AG04450 (cell line): Measurements from ENCODE around the gene ISCA2. TPM values are rescaled to one million over a fixed set of nuclear protein-coding genes. Genes with fewer than 3 reads are reported as not detected.

Experiments used
- CTCF ChIA-PET: fragments of 300-600, 350-600 bp; formaldehyde crosslinking; extraction: SDS; loops from one replicate; lab custom pipeline; 2022; ENCODE audit warnings: antibody characterized with exemption, inconsistent platforms; lab: Charles Lee
- POLR2A ChIA-PET: fragments of 350-600 bp; formaldehyde crosslinking; extraction: SDS; loops from one replicate; lab custom pipeline; 2021; ENCODE audit warnings: antibody characterized with exemption, inconsistent platforms; lab: Yijun Ruan, JAX
- DNase-seq: peaks from one replicate; pipeline ENCODE4 v3.0.0-alpha.2; 2011; ENCODE audit warnings: low read depth, low spot score
- H3K27ac ChIP-seq: one replicate; pipeline ENCODE4 v1.5.1; 2012; ENCODE audit warnings: low read depth, low read length, control low read depth
- H3K27me3 ChIP-seq: one replicate; pipeline ENCODE4 v1.6.0; 2012; ENCODE audit warnings: low read length; ENCODE audit not compliant: control insufficient read depth, insufficient read depth
- H3K4me3 ChIP-seq: 2 replicates; pipeline ENCODE4 v1.5.1; 2011; ENCODE audit warnings: mild to moderate bottlenecking, low read depth, low read length, control low read depth
- H3K9me3 ChIP-seq: 2 replicates; pipeline ENCODE4 v1.5.1; 2012; ENCODE audit warnings: low read length; ENCODE audit not compliant: control insufficient read depth, insufficient read depth
- polyA plus RNA-seq: library from polyadenylated mRNA; depleted of rRNA; stranded (reverse); fragments of >200 nt; gene quantifications from 2 replicates; pipeline ENCODE4 v1.2.3, GENCODE V29; 2011
- TF ChIP-seq, protein P1 (sequence below): IDR thresholded peaks from 2 replicates; pipeline ENCODE4 v1.5.1; 2011; ENCODE audit warnings: low read depth, low read length, control low read depth, inconsistent platforms

Gene ISCA2
- polyA plus RNA-seq, 1 experiment, result 45.6 TPM

DNA sequence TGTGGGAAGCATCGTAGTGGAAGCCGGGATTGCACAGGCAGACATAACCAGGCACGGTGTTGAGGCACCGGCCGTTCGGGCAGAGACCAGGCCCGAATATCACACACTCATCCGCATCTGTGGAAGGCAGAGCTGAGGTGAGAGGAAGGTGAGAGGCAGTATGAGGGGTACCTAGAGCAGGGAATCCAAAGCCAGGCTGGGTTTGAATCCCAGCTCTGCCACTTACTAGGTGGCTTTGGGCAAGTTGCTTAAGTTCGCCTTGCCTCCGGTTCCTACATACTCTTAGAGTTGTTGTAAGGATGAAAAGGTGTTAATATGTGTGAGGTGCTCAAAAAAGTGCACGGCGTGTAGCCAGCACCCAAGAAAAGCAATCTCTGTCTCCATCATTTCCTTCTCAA is 10.4 kb downstream of the ISCA2 start:
- no peak overlapping the region for H3K27ac ChIP-seq
- TF ChIP-seq, protein P1, sequence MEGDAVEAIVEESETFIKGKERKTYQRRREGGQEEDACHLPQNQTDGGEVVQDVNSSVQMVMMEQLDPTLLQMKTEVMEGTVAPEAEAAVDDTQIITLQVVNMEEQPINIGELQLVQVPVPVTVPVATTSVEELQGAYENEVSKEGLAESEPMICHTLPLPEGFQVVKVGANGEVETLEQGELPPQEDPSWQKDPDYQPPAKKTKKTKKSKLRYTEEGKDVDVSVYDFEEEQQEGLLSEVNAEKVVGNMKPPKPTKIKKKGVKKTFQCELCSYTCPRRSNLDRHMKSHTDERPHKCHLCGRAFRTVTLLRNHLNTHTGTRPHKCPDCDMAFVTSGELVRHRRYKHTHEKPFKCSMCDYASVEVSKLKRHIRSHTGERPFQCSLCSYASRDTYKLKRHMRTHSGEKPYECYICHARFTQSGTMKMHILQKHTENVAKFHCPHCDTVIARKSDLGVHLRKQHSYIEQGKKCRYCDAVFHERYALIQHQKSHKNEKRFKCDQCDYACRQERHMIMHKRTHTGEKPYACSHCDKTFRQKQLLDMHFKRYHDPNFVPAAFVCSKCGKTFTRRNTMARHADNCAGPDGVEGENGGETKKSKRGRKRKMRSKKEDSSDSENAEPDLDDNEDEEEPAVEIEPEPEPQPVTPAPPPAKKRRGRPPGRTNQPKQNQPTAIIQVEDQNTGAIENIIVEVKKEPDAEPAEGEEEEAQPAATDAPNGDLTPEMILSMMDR, result no peak
- ChIA-PET POLR2A (no interaction called here), CTCF (no interaction called here)
- no peaks in the 10 kb centered on the region; the same call in 1 of the 2 replicates for H3K9me3 ChIP-seq
- no peak for DNase-seq
- no peak overlapping the region for H3K4me3 ChIP-seq
- no peaks in the 10 kb centered on the region for H3K27me3 ChIP-seq

DNA sequence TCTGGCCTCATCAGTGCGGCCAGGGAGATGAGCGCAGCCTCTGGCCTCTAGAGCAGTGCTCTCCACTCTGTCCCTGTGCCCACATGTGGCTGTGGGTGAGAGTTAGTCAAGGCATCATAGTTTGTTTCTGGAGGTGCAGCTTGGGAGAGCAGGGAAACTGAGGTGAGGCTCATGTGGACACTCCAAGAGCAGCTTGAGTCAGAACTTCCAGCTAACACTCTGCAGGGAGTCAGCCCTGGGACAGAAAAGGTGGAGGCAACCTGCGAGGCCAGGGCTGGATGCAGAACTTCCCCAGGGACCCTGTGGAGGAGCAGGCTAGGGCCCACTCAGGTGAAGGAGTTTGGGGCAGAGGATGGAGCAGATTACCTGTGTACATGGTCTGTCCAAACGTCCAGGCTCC is 10.8 kb downstream of the ISCA2 start:
- TF ChIP-seq, protein P1, result no peak
- ChIA-PET POLR2A (no interaction called here), CTCF (no interaction called here)
- Histone ChIP-seq H3K9me3 (no peaks in the 10 kb centered on the region; the same call in 1 of the 2 replicates), H3K27ac (no peak overlapping the region), H3K4me3 (no peak overlapping the region), H3K27me3 (no peaks in the 10 kb centered on the region)
- DNase-seq, result no peak

DNA sequence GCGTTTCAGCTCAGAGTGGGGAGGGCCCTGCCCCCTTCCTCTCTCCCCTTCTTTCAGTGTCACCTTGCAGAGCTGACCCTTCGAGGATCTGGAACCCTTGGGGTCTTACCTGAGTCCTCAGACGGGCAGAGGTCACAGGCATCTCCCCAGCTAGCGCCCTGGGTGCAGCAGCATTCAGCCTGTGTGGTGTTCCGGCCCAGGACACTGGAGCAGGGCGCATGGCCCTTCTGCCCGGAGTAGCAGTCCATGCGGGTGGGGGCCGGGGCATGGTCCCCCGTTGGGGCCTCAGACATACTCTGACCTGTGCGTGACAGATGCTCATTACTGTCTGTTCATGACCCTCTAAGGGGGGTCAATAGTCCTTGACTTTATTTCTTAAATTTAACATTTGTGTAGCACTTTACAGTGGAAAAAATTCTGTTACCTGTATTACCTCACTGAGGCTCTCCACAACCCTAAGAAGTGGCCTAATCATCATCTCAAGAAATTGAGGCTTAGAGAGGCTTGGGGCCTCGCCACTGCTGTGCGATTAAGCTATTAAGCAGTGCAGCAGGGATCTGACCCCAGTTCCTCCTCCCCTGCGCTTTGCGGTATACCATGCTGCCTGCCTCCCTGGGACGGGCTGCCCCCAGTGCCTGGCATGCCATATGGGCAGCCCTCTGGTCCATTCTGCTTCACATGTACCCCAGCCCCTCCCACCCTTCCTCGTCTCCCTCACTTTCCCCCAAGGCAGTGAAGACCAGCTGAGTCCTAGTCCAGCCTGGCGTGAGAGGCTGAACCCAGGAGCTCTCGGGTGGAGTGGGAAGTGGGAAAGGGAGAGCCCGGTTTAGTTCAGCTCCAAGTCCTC is 11.5 kb downstream of the ISCA2 start:
- POLR2A ChIA-PET, result interaction anchor here (0.6 kb wide), 1 partner anchor 1500 kb away, joined by 3 read pairs; no protein-coding TSS in a partner anchor
- Histone ChIP-seq H3K27ac (no peak overlapping the region), H3K4me3 (no peak overlapping the region), H3K27me3 (no peaks in the 10 kb centered on the region), H3K9me3 (no peaks in the 10 kb centered on the region; the same call in 1 of the 2 replicates)
- CTCF ChIA-PET, result no interaction called here
- TF ChIP-seq, protein P1, result no peak
- DNase-seq, result no peak

DNA sequence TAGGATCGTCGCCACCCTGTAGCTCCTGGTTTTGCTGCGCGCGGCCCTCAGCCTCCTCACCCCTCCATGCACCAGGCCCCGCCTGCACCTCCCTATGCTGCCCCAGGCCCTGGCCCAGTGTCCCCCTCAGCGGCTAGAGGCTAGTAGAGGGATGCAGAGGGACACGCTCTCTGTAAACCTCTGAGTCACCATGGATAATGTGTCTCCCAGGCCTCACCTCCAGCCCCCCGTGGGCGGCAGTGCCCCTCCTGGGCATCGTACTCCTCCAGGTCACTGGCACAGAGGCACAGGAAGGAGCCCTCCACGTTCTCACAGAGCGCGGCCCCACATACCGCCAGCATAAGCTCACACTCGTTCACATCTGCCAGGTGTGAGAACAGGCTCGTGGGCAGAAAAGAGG is 12.3 kb downstream of the ISCA2 start:
- CTCF ChIA-PET, result no interaction called here
- Histone ChIP-seq H3K9me3 (no peaks in the 10 kb centered on the region; the same call in 1 of the 2 replicates), H3K27me3 (no peaks in the 10 kb centered on the region), H3K4me3 (no peak overlapping the region), H3K27ac (no peak overlapping the region)
- POLR2A ChIA-PET, result interaction anchor here (0.6 kb wide), 1 partner anchor 1500 kb away, joined by 3 read pairs; no protein-coding TSS in a partner anchor
- DNase-seq, result no peak
- TF ChIP-seq, protein P1, result no peak

DNA sequence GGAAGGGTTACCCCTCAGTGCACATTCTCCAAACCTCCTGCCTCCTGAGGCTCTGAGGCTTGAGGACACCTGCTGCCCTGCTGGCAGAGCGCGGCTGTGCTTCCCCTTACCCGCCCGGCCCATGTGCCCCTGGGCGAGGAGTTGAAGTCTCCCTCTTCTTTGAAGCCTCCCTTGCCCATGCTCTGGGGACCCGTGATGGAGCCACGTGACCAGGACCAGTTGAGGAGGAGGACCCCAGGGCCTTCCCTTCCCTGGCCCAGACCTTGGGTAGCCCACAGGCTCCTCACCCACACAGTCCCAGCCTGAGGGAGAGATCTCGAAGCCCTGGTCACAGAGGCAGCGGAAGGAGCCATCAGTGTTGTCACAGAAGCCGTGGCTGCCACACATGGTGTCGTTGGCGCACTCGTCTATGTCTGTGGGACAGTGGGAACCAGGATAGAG is 12.9 kb downstream of the ISCA2 start:
- H3K27me3 ChIP-seq, result no peaks in the 10 kb centered on the region
- DNase-seq, result no peak
- H3K9me3 ChIP-seq, result no peaks in the 10 kb centered on the region; the same call in 1 of the 2 replicates
- H3K27ac ChIP-seq, result no peak overlapping the region
- ChIA-PET CTCF (no interaction called here), POLR2A (no interaction called here)
- H3K4me3 ChIP-seq, result no peak overlapping the region
- TF ChIP-seq, protein P1, result no peak
